ENCODE results near the gene GLT8D2. TPM values are rescaled to one million over a fixed set of nuclear protein-coding genes. Genes with fewer than 3 reads are reported as not detected.

The GLT8D2 gene
- polyA plus RNA-seq (ENCODE audit: insufficient read length in 4 of 4), result 10 to 100 TPM; 10.3 to 16.5 (median 15.7) TPM

- DNase-seq (ENCODE audit: low read depth in 4 of 4, low spot score in 2 of 4), result peak in 3 of 4 donors; percentile 43 to 49 (median 44)
Observed at GRCh38 chr12:104049903-104050356, at the start of gene GLT8D2. GLT8D2 (minus strand) TSS chr12:104050187; CDS start chr12:104019648, 30,539 bp downstream.

- no peak for DNase-seq (ENCODE audit: low read depth in 4 of 4, low spot score in 2 of 4)
Observed at GRCh38 chr12:104097954-104098353, 48.0 kb upstream of the GLT8D2 start.

- no peak for DNase-seq (ENCODE audit: low read depth in 4 of 4, low spot score in 2 of 4)
Observed at GRCh38 chr12:104095289-104095688, 45.3 kb upstream of the GLT8D2 start.

- DNase-seq (ENCODE audit: low read depth in 4 of 4, low spot score in 2 of 4), result no peak
Observed at GRCh38 chr12:104094284-104094683, 44.3 kb upstream of the GLT8D2 start.

- DNase-seq (ENCODE audit: low read depth in 4 of 4, low spot score in 2 of 4), result no peak
Observed at GRCh38 chr12:104091136-104091535, 41.1 kb upstream of the GLT8D2 start.

GRCh38 chr12:104090685-104091084 is 40.7 kb upstream of the GLT8D2 start:
- DNase-seq (ENCODE audit: low read depth in 4 of 4, low spot score in 2 of 4), result no peak

GRCh38 chr12:104083769-104084475 is 33.9 kb upstream of the GLT8D2 start:
- no peak for DNase-seq (ENCODE audit: low read depth in 4 of 4, low spot score in 2 of 4)

- no peak for DNase-seq (ENCODE audit: low read depth in 4 of 4, low spot score in 2 of 4)
Observed at GRCh38 chr12:104080764-104081163, 30.8 kb upstream of the GLT8D2 start.

- no peak for DNase-seq (ENCODE audit: low read depth in 4 of 4, low spot score in 2 of 4)
Observed at GRCh38 chr12:104079024-104079423, 29.0 kb upstream of the GLT8D2 start.

- no peak for DNase-seq (ENCODE audit: low read depth in 4 of 4, low spot score in 2 of 4)
Observed at GRCh38 chr12:104073699-104074098, 23.7 kb upstream of the GLT8D2 start.

GRCh38 chr12:104072099-104072498 is 22.1 kb upstream of the GLT8D2 start:
- no peak for DNase-seq (ENCODE audit: low read depth in 4 of 4, low spot score in 2 of 4)

- DNase-seq (ENCODE audit: low read depth in 4 of 4, low spot score in 2 of 4), result no peak
Observed at GRCh38 chr12:104064842-104065427, 14.9 kb upstream of the GLT8D2 start.

GRCh38 chr12:104064031-104064841 is 14.2 kb upstream of the GLT8D2 start, which contains the start of gene HCFC2:
HCFC2 (plus strand) TSS chr12:104064531; CDS start chr12:104064561, 30 bp downstream.
- peak; percentile 75 to 83 (median 78) for DNase-seq (ENCODE audit: low read depth in 4 of 4, low spot score in 2 of 4)

- peak in 1 of 4 donors; percentile 21 for DNase-seq (ENCODE audit: low read depth in 4 of 4, low spot score in 2 of 4)
Observed at GRCh38 chr12:104063712-104064030, 13.7 kb upstream of the GLT8D2 start.

GRCh38 chr12:104060791-104061190 is 10.8 kb upstream of the GLT8D2 start:
- no peak for DNase-seq (ENCODE audit: low read depth in 4 of 4, low spot score in 2 of 4)

GRCh38 chr12:104059963-104060362 is 10.0 kb upstream of the GLT8D2 start:
- DNase-seq (ENCODE audit: low read depth in 4 of 4, low spot score in 2 of 4), result no peak

- DNase-seq (ENCODE audit: low read depth in 4 of 4, low spot score in 2 of 4), result no peak
Observed at GRCh38 chr12:104058802-104059201, 8.8 kb upstream of the GLT8D2 start.

GRCh38 chr12:104057771-104058197 is 7.8 kb upstream of the GLT8D2 start:
- no peak for DNase-seq (ENCODE audit: low read depth in 4 of 4, low spot score in 2 of 4)

GRCh38 chr12:104056419-104056972 is 6.5 kb upstream of the GLT8D2 start:
- no peak for DNase-seq (ENCODE audit: low read depth in 4 of 4, low spot score in 2 of 4)

GRCh38 chr12:104055686-104056388 is 5.8 kb upstream of the GLT8D2 start:
- no peak for DNase-seq (ENCODE audit: low read depth in 4 of 4, low spot score in 2 of 4)
